K562 (cell line): ENCODE data around the gene KCNK7. TPM values are rescaled to one million over a fixed set of nuclear protein-coding genes. Genes with fewer than 3 reads are reported as not detected.
A peak's percentile ranks its signal among the peaks of the same experiment; 100 is the strongest.

Experiments
- ARNT ChIP-seq, 2 experiments: fragments of 450-650 bp; IDR thresholded peaks; 2 replicates each; pipeline ENCODE4 v1.6.1; 2016; ENCODE audit warnings: mild to moderate bottlenecking in 1 of 2
- BHLHE40 ChIP-seq: IDR thresholded peaks from 2 replicates; pipeline ENCODE4 v1.6.1; 2011; ENCODE audit warnings: low read length, improper control_type of control experiment
- CBX2 ChIP-seq: fragments of 200-600 bp; sonication (generic); IDR thresholded peaks from one replicate; pipeline ENCODE4 v1.6.1; 2012; ENCODE audit warnings: mild to moderate bottlenecking, low read length, inconsistent platforms; ENCODE audit not compliant: insufficient read depth, poor library complexity, severe bottlenecking
- CREB1 ChIP-seq, 2 experiments: sonication (generic) in 1 of 2; formaldehyde crosslinking in 1 of 2; IDR thresholded peaks; 2 replicates each; pipeline versions ENCODE4 v1.6.1 to v1.8.0; 2012 to 2022; ENCODE audit warnings: inconsistent platforms in 1 of 2, mild to moderate bottlenecking in 1 of 2, missing genetic modification reagents in 1 of 2, moderate library complexity in 1 of 2
- FOXM1 ChIP-seq, 2 experiments: fragments of 450-650 bp in 1 of 2; sonication (generic) in 1 of 2; formaldehyde crosslinking in 1 of 2; IDR thresholded peaks; 2 replicates each; pipeline versions ENCODE4 v1.6.1 to v1.9.0; 2017 to 2022; ENCODE audit warnings: low read depth in 2 of 2, mild to moderate bottlenecking in 2 of 2, missing genetic modification reagents in 1 of 2, moderate library complexity in 1 of 2
- LEF1 ChIP-seq: fragments of 450-650 bp; IDR thresholded peaks from 2 replicates; pipeline ENCODE4 v1.6.1; 2016; ENCODE audit warnings: mild to moderate bottlenecking
- NFIC ChIP-seq: fragments of 450-650 bp; IDR thresholded peaks from 2 replicates; pipeline ENCODE4 v1.6.1; 2017; ENCODE audit warnings: mild to moderate bottlenecking, inconsistent platforms
- NR0B1 ChIP-seq: fragments of 450-650 bp; IDR thresholded peaks from one replicate; pipeline ENCODE4 v1.6.1; 2018; ENCODE audit warnings: mild to moderate bottlenecking, moderate library complexity; ENCODE audit not compliant: partially characterized antibody
- RB1 ChIP-seq: fragments of 450-650 bp; IDR thresholded peaks from 2 replicates; pipeline ENCODE4 v1.6.1; 2017; ENCODE audit warnings: low read depth, mild to moderate bottlenecking
- SAFB ChIP-seq: fragments of 200-400 bp; formaldehyde crosslinking; IDR thresholded peaks from 2 replicates; pipeline ENCODE4 v1.6.1; 2017; ENCODE audit warnings: low read depth, low read length, borderline replicate concordance
- ZBED1 ChIP-seq: IDR thresholded peaks from 2 replicates; pipeline ENCODE4 v1.6.1; 2014
- ZKSCAN3 ChIP-seq: fragments of 250-450 bp; sonication (Bioruptor Pico); IDR thresholded peaks from 2 replicates; pipeline ENCODE4 v1.4.0; 2020
- ZNF143 ChIP-seq: sonication (generic); formaldehyde crosslinking; IDR thresholded peaks from 2 replicates; pipeline ENCODE4 v1.9.0; 2022; ENCODE audit warnings: mild to moderate bottlenecking, missing genetic modification reagents
- ZNF354B ChIP-seq: fragments of 250-450 bp; sonication (Bioruptor Pico); IDR thresholded peaks from 2 replicates; pipeline ENCODE4 v1.4.0; 2020
- ZNF589 ChIP-seq: fragments of 200-800 bp; sonication (Bioruptor generic); IDR thresholded peaks from 2 replicates; pipeline ENCODE4 v1.6.1; 2016; ENCODE audit warnings: low read depth, missing genetic modification characterization, missing compliant biosample characterization
- polyA plus RNA-seq, 8 experiments: library from polyadenylated mRNA; depleted of rRNA in 4 of 8; stranded (reverse) in 5 of 8; unstranded in 3 of 8; fragments of >200 nt; fragmentation: Nextera tagmentation in 2 of 8; fragmentation: Illumina TruSeq in 1 of 8; extraction: Ambion mirVana in 2 of 8; extraction: Trizol in 1 of 8; gene quantifications; 2 replicates each; pipeline versions ENCODE4 v1.2.1 to v1.2.3, GENCODE V29; 2011 to 2014; ENCODE audit warnings: inconsistent platforms in 1 of 8, missing spikeins in 1 of 8
- total RNA-seq, 7 experiments: library from RNA; depleted of rRNA in 6 of 7; stranded (reverse); fragments of >200 nt in 6 of 7; fragmentation: Illumina TruSeq in 2 of 7; extraction: Trizol in 2 of 7; gene quantifications; 2 replicates each; pipeline versions ENCODE4 v1.2.1 to v1.2.3, GENCODE V29; 2011 to 2021; ENCODE audit warnings: low replicate concordance in 1 of 7
- TF ChIP-seq, protein P1 (sequence below): conservative IDR thresholded peaks from 2 replicates; pipeline ENCODE4 v1.6.1; 2011; ENCODE audit warnings: low read depth, mild to moderate bottlenecking, low read length; ENCODE audit not compliant: control insufficient read depth
- TF ChIP-seq, protein P2 (sequence below): sonication (generic); formaldehyde crosslinking; IDR thresholded peaks from 2 replicates; pipeline ENCODE4 v1.8.1; 2023; ENCODE audit warnings: mild to moderate bottlenecking, missing genetic modification reagents
- TF ChIP-seq, protein P3 (sequence below): fragments of 450-650 bp; IDR thresholded peaks from 2 replicates; pipeline ENCODE4 v1.6.1; 2017; ENCODE audit warnings: antibody characterized with exemption, mild to moderate bottlenecking

KCNK7 gene
- total and polyA plus RNA-seq, 9 of the 15 experiments (the other 6 are each of a cell fraction or from before 2014, with no cell fraction given), result 0.07 to 0.40 TPM; not detected in 7

- TF ChIP-seq, protein P1, sequence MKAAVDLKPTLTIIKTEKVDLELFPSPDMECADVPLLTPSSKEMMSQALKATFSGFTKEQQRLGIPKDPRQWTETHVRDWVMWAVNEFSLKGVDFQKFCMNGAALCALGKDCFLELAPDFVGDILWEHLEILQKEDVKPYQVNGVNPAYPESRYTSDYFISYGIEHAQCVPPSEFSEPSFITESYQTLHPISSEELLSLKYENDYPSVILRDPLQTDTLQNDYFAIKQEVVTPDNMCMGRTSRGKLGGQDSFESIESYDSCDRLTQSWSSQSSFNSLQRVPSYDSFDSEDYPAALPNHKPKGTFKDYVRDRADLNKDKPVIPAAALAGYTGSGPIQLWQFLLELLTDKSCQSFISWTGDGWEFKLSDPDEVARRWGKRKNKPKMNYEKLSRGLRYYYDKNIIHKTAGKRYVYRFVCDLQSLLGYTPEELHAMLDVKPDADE, result peak; percentile 76
- TF ChIP-seq NFIC (peak; percentile 79), CBX2 (no peak), ZNF354B (no peak), ZNF589 (CRISPR knock-in tag) (no peak), CREB1 (IDR thresholded peaks at IDR 0.05) (peak; percentile 43), CREB1 (CRISPR knock-in tag; IDR thresholded peaks at IDR 0.05) (no peak), FOXM1 (IDR thresholded peaks at IDR 0.05; ENCODE audit: low read depth) (no peak; the same call in 1 of the 2 replicates), FOXM1 (CRISPR knock-in tag; IDR thresholded peaks at IDR 0.05; ENCODE audit: low read depth) (0 out of 2 replicates have a peak, but pooled peaks have one; percentile 29), LEF1 (peak; percentile 31; the same call in 1 of the 2 replicates), ZBED1 (0 out of 2 replicates have a peak, but pooled peaks have one; percentile 31), ZKSCAN3 (CRISPR knock-in tag) (no peak), BHLHE40 (peak; percentile 80), SAFB (0 out of 2 replicates have a peak, but pooled peaks have one; percentile 55), NR0B1 (no peak), ARNT (IDR thresholded peaks at IDR 0.05) (0 out of 4 replicates have a peak, but pooled peaks of 1 of the 2 experiments have one; percentile 24), RB1 (peak; percentile 73), ZNF143 (no peak)
- TF ChIP-seq, protein P2, sequence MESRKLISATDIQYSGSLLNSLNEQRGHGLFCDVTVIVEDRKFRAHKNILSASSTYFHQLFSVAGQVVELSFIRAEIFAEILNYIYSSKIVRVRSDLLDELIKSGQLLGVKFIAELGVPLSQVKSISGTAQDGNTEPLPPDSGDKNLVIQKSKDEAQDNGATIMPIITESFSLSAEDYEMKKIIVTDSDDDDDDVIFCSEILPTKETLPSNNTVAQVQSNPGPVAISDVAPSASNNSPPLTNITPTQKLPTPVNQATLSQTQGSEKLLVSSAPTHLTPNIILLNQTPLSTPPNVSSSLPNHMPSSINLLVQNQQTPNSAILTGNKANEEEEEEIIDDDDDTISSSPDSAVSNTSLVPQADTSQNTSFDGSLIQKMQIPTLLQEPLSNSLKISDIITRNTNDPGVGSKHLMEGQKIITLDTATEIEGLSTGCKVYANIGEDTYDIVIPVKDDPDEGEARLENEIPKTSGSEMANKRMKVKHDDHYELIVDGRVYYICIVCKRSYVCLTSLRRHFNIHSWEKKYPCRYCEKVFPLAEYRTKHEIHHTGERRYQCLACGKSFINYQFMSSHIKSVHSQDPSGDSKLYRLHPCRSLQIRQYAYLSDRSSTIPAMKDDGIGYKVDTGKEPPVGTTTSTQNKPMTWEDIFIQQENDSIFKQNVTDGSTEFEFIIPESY, result peak; percentile 92
- TF ChIP-seq, protein P3, sequence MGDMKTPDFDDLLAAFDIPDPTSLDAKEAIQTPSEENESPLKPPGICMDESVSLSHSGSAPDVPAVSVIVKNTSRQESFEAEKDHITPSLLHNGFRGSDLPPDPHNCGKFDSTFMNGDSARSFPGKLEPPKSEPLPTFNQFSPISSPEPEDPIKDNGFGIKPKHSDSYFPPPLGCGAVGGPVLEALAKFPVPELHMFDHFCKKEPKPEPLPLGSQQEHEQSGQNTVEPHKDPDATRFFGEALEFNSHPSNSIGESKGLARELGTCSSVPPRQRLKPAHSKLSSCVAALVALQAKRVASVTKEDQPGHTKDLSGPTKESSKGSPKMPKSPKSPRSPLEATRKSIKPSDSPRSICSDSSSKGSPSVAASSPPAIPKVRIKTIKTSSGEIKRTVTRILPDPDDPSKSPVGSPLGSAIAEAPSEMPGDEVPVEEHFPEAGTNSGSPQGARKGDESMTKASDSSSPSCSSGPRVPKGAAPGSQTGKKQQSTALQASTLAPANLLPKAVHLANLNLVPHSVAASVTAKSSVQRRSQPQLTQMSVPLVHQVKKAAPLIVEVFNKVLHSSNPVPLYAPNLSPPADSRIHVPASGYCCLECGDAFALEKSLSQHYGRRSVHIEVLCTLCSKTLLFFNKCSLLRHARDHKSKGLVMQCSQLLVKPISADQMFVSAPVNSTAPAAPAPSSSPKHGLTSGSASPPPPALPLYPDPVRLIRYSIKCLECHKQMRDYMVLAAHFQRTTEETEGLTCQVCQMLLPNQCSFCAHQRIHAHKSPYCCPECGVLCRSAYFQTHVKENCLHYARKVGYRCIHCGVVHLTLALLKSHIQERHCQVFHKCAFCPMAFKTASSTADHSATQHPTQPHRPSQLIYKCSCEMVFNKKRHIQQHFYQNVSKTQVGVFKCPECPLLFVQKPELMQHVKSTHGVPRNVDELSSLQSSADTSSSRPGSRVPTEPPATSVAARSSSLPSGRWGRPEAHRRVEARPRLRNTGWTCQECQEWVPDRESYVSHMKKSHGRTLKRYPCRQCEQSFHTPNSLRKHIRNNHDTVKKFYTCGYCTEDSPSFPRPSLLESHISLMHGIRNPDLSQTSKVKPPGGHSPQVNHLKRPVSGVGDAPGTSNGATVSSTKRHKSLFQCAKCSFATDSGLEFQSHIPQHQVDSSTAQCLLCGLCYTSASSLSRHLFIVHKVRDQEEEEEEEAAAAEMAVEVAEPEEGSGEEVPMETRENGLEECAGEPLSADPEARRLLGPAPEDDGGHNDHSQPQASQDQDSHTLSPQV, result peak; percentile 74; the same call in 1 of the 2 replicates
Measured at GRCh38 chr11:65636108-65637031, 40.8 kb upstream of the KCNK7 start (continued).
